MM.1S (cell line): ENCODE results near the gene CYRIA.

Source experiments
- DNase-seq: peaks from one replicate; pipeline ENCODE4 v3.0.0-alpha.2; 2015
- H2AFZ ChIP-seq: fragments of 300-600 bp; sonication (generic); 2 replicates; pipeline ENCODE4 v1.6.0; 2016; ENCODE audit warnings: antibody characterized with exemption, low read length
- H3F3A ChIP-seq: fragments of 300-600 bp; sonication (generic); 2 replicates; pipeline ENCODE4 v1.6.1; 2016; ENCODE audit warnings: mild to moderate bottlenecking, antibody characterized with exemption, low read length, moderate library complexity, mixed read lengths; ENCODE audit not compliant: insufficient read depth
- H3K27ac ChIP-seq: fragments of 300-600 bp; sonication (generic); 2 replicates; pipeline ENCODE4 v1.5.1; 2016; ENCODE audit warnings: mild to moderate bottlenecking, low read length
- H3K27me3 ChIP-seq: fragments of 300-600 bp; sonication (generic); replicated peaks from 2 replicates; pipeline ENCODE4 v1.6.0; 2016; ENCODE audit warnings: low read length; ENCODE audit not compliant: insufficient read depth
- H3K36me3 ChIP-seq: fragments of 300-600 bp; sonication (generic); replicated peaks from 2 replicates; pipeline ENCODE4 v1.6.1; 2016; ENCODE audit warnings: mild to moderate bottlenecking, low read length, mixed read lengths; ENCODE audit not compliant: insufficient read depth
- H3K4me1 ChIP-seq: fragments of 300-600 bp; sonication (generic); 2 replicates; pipeline ENCODE4 v1.6.1; 2016; ENCODE audit warnings: low read length, mixed read lengths
- H3K4me2 ChIP-seq: fragments of 300-600 bp; sonication (generic); 2 replicates; pipeline ENCODE4 v1.6.0; 2016; ENCODE audit warnings: low read depth, low read length
- H3K4me3 ChIP-seq: fragments of 300-600 bp; sonication (generic); 2 replicates; pipeline ENCODE4 v1.5.1; 2016; ENCODE audit warnings: low read length, mixed read lengths
- H3K79me2 ChIP-seq: fragments of 300-600 bp; sonication (generic); 2 replicates; pipeline ENCODE4 v1.6.1; 2016; ENCODE audit warnings: mixed run types, low read length, mixed read lengths
- H3K9ac ChIP-seq: fragments of 300-600 bp; sonication (generic); 2 replicates; pipeline ENCODE4 v1.6.1; 2016; ENCODE audit warnings: low read length, mixed read lengths
- H3K9me2 ChIP-seq: fragments of 300-600 bp; sonication (generic); replicated peaks from 2 replicates; pipeline ENCODE4 v1.6.1; 2016; ENCODE audit warnings: mild to moderate bottlenecking, low read length, mixed read lengths; ENCODE audit not compliant: insufficient read depth
- H3K9me3 ChIP-seq: fragments of 300-600 bp; sonication (generic); replicated peaks from 2 replicates; pipeline ENCODE4 v1.6.1; 2016; ENCODE audit warnings: mild to moderate bottlenecking, low read length, mixed read lengths; ENCODE audit not compliant: insufficient read depth
- H4K20me1 ChIP-seq: fragments of 300-600 bp; sonication (generic); 2 replicates; pipeline ENCODE4 v1.6.1; 2016; ENCODE audit warnings: mild to moderate bottlenecking, low read length, moderate library complexity, mixed read lengths; ENCODE audit not compliant: insufficient read depth
- CTCF ChIP-seq: fragments of 300-600 bp; sonication (generic); IDR thresholded peaks from 2 replicates; pipeline ENCODE4 v1.5.1; 2016; ENCODE audit warnings: antibody characterized with exemption, low read length, mixed read lengths
- EZH2 ChIP-seq: fragments of 300-600 bp; sonication (generic); optimal IDR thresholded peaks from 2 replicates; pipeline ENCODE3; 2017; ENCODE audit warnings: low read depth, mild to moderate bottlenecking, antibody characterized with exemption, low read length, mixed read lengths
- EZH2phosphoT487 ChIP-seq: fragments of 300-600 bp; sonication (generic); IDR thresholded peaks from 2 replicates; pipeline ENCODE4 v1.6.1; 2018; ENCODE audit warnings: antibody characterized with exemption, low read length

CYRIA gene

DNA sequence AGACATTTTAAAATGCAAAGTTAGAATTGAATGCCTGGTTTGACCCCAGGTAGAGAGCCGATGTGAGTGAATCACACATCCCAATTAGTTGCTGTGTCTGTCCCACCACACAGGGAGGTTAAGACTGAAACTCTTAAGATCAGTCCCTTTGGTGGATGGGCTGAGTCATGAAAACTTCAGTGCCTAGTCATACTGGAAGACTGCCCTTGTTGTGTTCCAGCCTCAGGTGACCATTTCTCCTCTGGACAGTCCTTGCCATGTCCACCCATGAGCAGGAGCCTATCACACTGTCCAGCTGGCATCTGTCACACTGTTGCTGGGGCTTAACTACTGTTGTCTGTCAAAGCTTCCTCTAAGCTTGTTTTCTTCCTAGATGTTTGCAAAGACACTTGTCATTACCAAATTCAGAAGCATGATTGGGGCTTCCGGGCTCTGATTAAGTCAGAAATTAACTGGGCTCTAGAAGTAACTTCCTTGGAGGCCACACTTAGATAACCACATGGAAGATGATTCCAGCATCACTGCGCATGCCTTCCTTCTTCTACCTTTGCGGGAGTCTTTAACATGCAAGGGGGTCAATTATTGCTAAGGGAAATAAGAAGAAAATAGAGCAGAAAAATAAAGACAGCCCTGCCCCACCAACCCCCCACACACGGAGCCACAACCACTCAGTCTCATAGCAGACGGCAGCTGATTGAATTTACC lies 21.3 kb downstream of the CYRIA start:
- H3K4me2 ChIP-seq: no peak overlapping the region
- H3K9ac ChIP-seq: no peak overlapping the region
- H3K79me2 ChIP-seq: no peaks in the 10 kb centered on the region
- TF ChIP-seq EZH2phosphoT487 (no peak), EZH2 (no peak)
- no peaks in the 10 kb centered on the region for H3F3A ChIP-seq
- no peaks in the 10 kb centered on the region for H3K27me3 ChIP-seq
- H3K4me1 ChIP-seq: no peaks in the 10 kb centered on the region
- no peak for DNase-seq
- no peak overlapping the region for H3K4me3 ChIP-seq
- H4K20me1 ChIP-seq: no peaks in the 10 kb centered on the region
- H3K36me3 ChIP-seq: no peaks in the 10 kb centered on the region
- H3K9me3 ChIP-seq: no peaks in the 10 kb centered on the region
- no peak overlapping the region for H2AFZ ChIP-seq
- no peaks in the 10 kb centered on the region for H3K9me2 ChIP-seq
- no peak overlapping the region for H3K27ac ChIP-seq

GRCh38 chr2:16643099-16643498 lies 22.5 kb downstream of the CYRIA start:
- TF ChIP-seq CTCF (no peak), EZH2phosphoT487 (no peak)

DNA sequence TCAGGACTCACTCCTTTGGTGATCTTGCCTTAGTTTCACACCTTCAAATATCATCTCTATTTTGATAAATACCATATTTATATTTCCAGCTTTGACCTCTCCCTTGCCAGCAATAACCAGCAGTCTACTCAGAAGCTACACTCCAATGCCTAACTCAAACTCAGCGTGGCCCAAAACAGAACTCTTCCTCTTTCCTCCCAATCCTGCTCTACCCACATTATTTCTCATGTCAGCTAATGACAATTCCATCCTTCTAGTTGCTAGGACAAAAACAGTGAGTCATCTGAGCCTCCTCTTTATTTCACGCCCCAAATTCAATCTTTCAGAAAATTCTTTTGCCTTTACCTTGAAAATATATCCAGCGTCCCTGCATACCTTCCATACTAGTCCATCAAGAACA lies 23.5 kb downstream of the CYRIA start:
- Histone ChIP-seq H2AFZ (no peak overlapping the region), H3K36me3 (no peaks in the 10 kb centered on the region), H3K9me2 (no peaks in the 10 kb centered on the region), H3K27me3 (no peaks in the 10 kb centered on the region), H3K9ac (no peak overlapping the region), H3K4me2 (no peak overlapping the region), H3K27ac (no peak overlapping the region), H3F3A (no peaks in the 10 kb centered on the region), H3K4me3 (no peak overlapping the region), H3K4me1 (no peaks in the 10 kb centered on the region), H4K20me1 (no peaks in the 10 kb centered on the region), H3K79me2 (no peaks in the 10 kb centered on the region), H3K9me3 (no peaks in the 10 kb centered on the region)
- no peak for DNase-seq
- no peak for TF ChIP-seq CTCF
- no peak for TF ChIP-seq EZH2phosphoT487
- TF ChIP-seq EZH2: no peak

More at GRCh38 chr2:16643099-16643498, 22.5 kb downstream of the CYRIA start:
- H3K79me2 ChIP-seq: no peaks in the 10 kb centered on the region
- H3K9ac ChIP-seq: no peak overlapping the region
- H3K27ac ChIP-seq: no peak overlapping the region
- no peak overlapping the region for H2AFZ ChIP-seq
- no peak for DNase-seq
- no peaks in the 10 kb centered on the region for H3K27me3 ChIP-seq
- no peaks in the 10 kb centered on the region for H3K9me2 ChIP-seq
- no peaks in the 10 kb centered on the region for H4K20me1 ChIP-seq
- no peaks in the 10 kb centered on the region for H3F3A ChIP-seq
- no peaks in the 10 kb centered on the region for H3K9me3 ChIP-seq
- H3K4me3 ChIP-seq: no peak overlapping the region
- no peak overlapping the region for H3K4me2 ChIP-seq
- H3K4me1 ChIP-seq: no peaks in the 10 kb centered on the region
- H3K36me3 ChIP-seq: no peaks in the 10 kb centered on the region

- Histone ChIP-seq H3K36me3 (no peaks in the 10 kb centered on the region), H2AFZ (no peak overlapping the region), H3K27ac (no peak overlapping the region), H3K79me2 (no peaks in the 10 kb centered on the region), H3F3A (no peaks in the 10 kb centered on the region), H3K9me3 (no peaks in the 10 kb centered on the region), H4K20me1 (no peaks in the 10 kb centered on the region), H3K9me2 (no peaks in the 10 kb centered on the region), H3K4me3 (no peak overlapping the region), H3K9ac (no peak overlapping the region), H3K27me3 (no peaks in the 10 kb centered on the region), H3K4me2 (no peak overlapping the region), H3K4me1 (no peaks in the 10 kb centered on the region)
- no peak for DNase-seq
- no peak for TF ChIP-seq CTCF
- no peak for TF ChIP-seq EZH2phosphoT487
- no peak for TF ChIP-seq EZH2
Measured at GRCh38 chr2:16641509-16641908, 24.1 kb downstream of the CYRIA start.
